GM23338 (cell line): ENCODE measurements around the gene FBXO28. TPM values are rescaled to one million over a fixed set of nuclear protein-coding genes. Genes with fewer than 3 reads are reported as not detected.

ENCODE experiments used
- ATAC-seq: fragments of 200-7000 bp; cut with Tn5 transposase; 3 replicates; pipeline ENCODE4 v1.9.1; 2020
- DNase-seq: peaks from one replicate; pipeline ENCODE4 v3.0.0-alpha.2; 2015; ENCODE audit warnings: low spot score
- H2AFZ ChIP-seq: fragments of 200-600 bp; sonication (generic); 2 replicates; pipeline ENCODE4 v1.8.0; 2016; ENCODE audit warnings: antibody characterized with exemption, mild to moderate bottlenecking, moderate library complexity
- H3F3A ChIP-seq: fragments of 200-600 bp; sonication (generic); replicated peaks from 2 replicates; pipeline ENCODE4 v1.8.0; 2017; ENCODE audit warnings: antibody characterized with exemption, mixed run types, low read depth
- H3K27ac ChIP-seq: fragments of 200-600 bp; sonication (generic); 2 replicates; pipeline ENCODE4 v1.6.1; 2016; ENCODE audit warnings: low read depth
- H3K27me3 ChIP-seq: fragments of 200-600 bp; sonication (generic); 2 replicates; pipeline ENCODE4 v1.8.0; 2016; ENCODE audit warnings: mild to moderate bottlenecking, mixed run types, moderate library complexity; ENCODE audit not compliant: insufficient read depth
- H3K36me3 ChIP-seq: fragments of 200-600 bp; sonication (generic); 2 replicates; pipeline ENCODE4 v1.8.0; 2016; ENCODE audit warnings: mild to moderate bottlenecking; ENCODE audit not compliant: insufficient read depth
- H3K4me1 ChIP-seq: fragments of 200-600 bp; sonication (generic); 2 replicates; pipeline ENCODE4 v1.8.0; 2016; ENCODE audit warnings: mild to moderate bottlenecking, moderate library complexity; ENCODE audit not compliant: insufficient read depth
- H3K4me2 ChIP-seq: fragments of 200-600 bp; sonication (generic); 2 replicates; pipeline ENCODE4 v1.7.1; 2017; ENCODE audit warnings: mixed run types
- H3K4me3 ChIP-seq: fragments of 200-600 bp; sonication (generic); 2 replicates; pipeline ENCODE4 v1.6.1; 2016; ENCODE audit warnings: mixed run types
- H3K79me2 ChIP-seq: fragments of 200-600 bp; sonication (generic); replicated peaks from 2 replicates; pipeline ENCODE4 v1.8.0; 2017; ENCODE audit warnings: mild to moderate bottlenecking; ENCODE audit not compliant: insufficient read depth
- H3K9me2 ChIP-seq: fragments of 200-600 bp; sonication (generic); 2 replicates; pipeline ENCODE4 v1.8.0; 2017; ENCODE audit not compliant: insufficient read depth
- H4K20me1 ChIP-seq: fragments of 200-600 bp; sonication (generic); replicated peaks from 2 replicates; pipeline ENCODE4 v1.8.0; 2017; ENCODE audit warnings: mild to moderate bottlenecking; ENCODE audit not compliant: insufficient read depth
- H3K27ac Mint-ChIP-seq: 2 replicates; pipeline ENCODE4 v1.8.0; 2020; ENCODE audit warnings: inconsistent platforms, mild to moderate bottlenecking, moderate library complexity, mixed read lengths
- H3K27me3 Mint-ChIP-seq: 3 replicates; pipeline ENCODE4 v1.8.0; 2022; ENCODE audit warnings: low read depth, mild to moderate bottlenecking, moderate library complexity, mixed read lengths, inconsistent platforms; ENCODE audit not compliant: insufficient read depth, poor library complexity
- H3K36me3 Mint-ChIP-seq: 3 replicates; pipeline ENCODE4 v1.8.0; 2021; ENCODE audit warnings: low read depth, mild to moderate bottlenecking, inconsistent platforms, moderate library complexity, mixed read lengths
- H3K4me1 Mint-ChIP-seq: 3 replicates; pipeline ENCODE4 v1.8.0; 2020; ENCODE audit warnings: mild to moderate bottlenecking, inconsistent platforms, mixed read lengths
- H3K4me3 Mint-ChIP-seq: 3 replicates; pipeline ENCODE4 v1.8.0; 2021; ENCODE audit warnings: moderate library complexity, mild to moderate bottlenecking, inconsistent platforms, mixed read lengths
- H3K9me3 Mint-ChIP-seq: 3 replicates; pipeline ENCODE4 v1.8.0; 2020; ENCODE audit warnings: moderate library complexity, mild to moderate bottlenecking, inconsistent platforms, mixed read lengths
- CTCF ChIP-seq, 2 experiments: fragments of 200-600 bp in 1 of 2; sonication (generic) in 1 of 2; conservative IDR thresholded peaks; 2 replicates each; pipeline versions ENCODE4 v1.5.1 to v1.6.1; 2016 to 2017; ENCODE audit warnings: antibody characterized with exemption in 2 of 2, low read depth in 2 of 2, mild to moderate bottlenecking in 2 of 2, moderate library complexity in 1 of 2
- ETS1 ChIP-seq: IDR thresholded peaks from 2 replicates; pipeline ENCODE4 v1.6.1; 2016; ENCODE audit warnings: antibody characterized with exemption
- JUNB ChIP-seq: IDR thresholded peaks from one replicate; pipeline ENCODE4 v1.6.1; 2016; ENCODE audit warnings: antibody characterized with exemption; ENCODE audit not compliant: unreplicated experiment
- NANOG ChIP-seq: IDR thresholded peaks from 2 replicates; pipeline ENCODE4 v1.6.1; 2016; ENCODE audit warnings: antibody characterized with exemption, borderline replicate concordance
- REST ChIP-seq: IDR thresholded peaks from one replicate; pipeline ENCODE4 v1.6.1; 2018; ENCODE audit warnings: antibody characterized with exemption; ENCODE audit not compliant: unreplicated experiment
- STAT1 ChIP-seq: IDR thresholded peaks from one replicate; pipeline ENCODE4 v1.6.1; 2016; ENCODE audit warnings: antibody characterized with exemption; ENCODE audit not compliant: unreplicated experiment
- ZNF462 ChIP-seq: fragments of 250-450 bp; sonication (Bioruptor Pico); IDR thresholded peaks from 2 replicates; pipeline ENCODE4 v1.5.0; 2020; ENCODE audit warnings: mild to moderate bottlenecking, moderate library complexity
- polyA plus RNA-seq: library from polyadenylated mRNA; unstranded; fragments of >200 nt; fragmentation: Nextera tagmentation; extraction: Ambion mirVana; gene quantifications from 2 replicates; pipeline ENCODE4 v1.2.1, GENCODE V29; 2016
- total RNA-seq: library from RNA; depleted of rRNA; stranded (reverse); fragments of >200 nt; shearing (Covaris generic); gene quantifications from 2 replicates; pipeline ENCODE4 v1.2.3, GENCODE V29; 2014

Gene FBXO28
- total and polyA plus RNA-seq, 2 experiments from 2014 or later, result 16.9 to 45.2 TPM

GRCh38 chr1:224085421-224086108 is 28.3 kb upstream of the FBXO28 start:
- Mint-ChIP-seq H3K36me3 (no peaks in the 10 kb centered on the region), H3K4me3 (no peak overlapping the region), H3K27me3 (peaks cover 4% of the 10 kb centered on the region), H3K9me3 (no peaks in the 10 kb centered on the region), H3K4me1 (peaks cover 10% of the 10 kb centered on the region), H3K27ac (no peak overlapping the region)
- H3K36me3 ChIP-seq, result no peaks in the 10 kb centered on the region
- no peak overlapping the region for H2AFZ ChIP-seq
- H3F3A ChIP-seq, result no peaks in the 10 kb centered on the region
- H4K20me1 ChIP-seq, result no peaks in the 10 kb centered on the region
- peaks cover 9% of the 10 kb centered on the region; the same call in 1 of the 2 replicates for H3K4me1 ChIP-seq
- ATAC-seq (no peak), DNase-seq (no peak)
- H3K79me2 ChIP-seq, result no peaks in the 10 kb centered on the region
- H3K4me3 ChIP-seq, result no peak overlapping the region
- TF ChIP-seq JUNB (no peak), ETS1 (no peak)
- H3K27me3 ChIP-seq, result no peaks in the 10 kb centered on the region
- no peaks in the 10 kb centered on the region for H3K9me2 ChIP-seq
- H3K27ac ChIP-seq, result no peak overlapping the region
- H3K4me2 ChIP-seq, result no peak overlapping the region

GRCh38 chr1:224087286-224087794 is 26.6 kb upstream of the FBXO28 start:
- H3K36me3 Mint-ChIP-seq, result no peaks in the 10 kb centered on the region
- H3K27ac ChIP-seq, result no peak overlapping the region
- H3K36me3 ChIP-seq, result no peaks in the 10 kb centered on the region
- H3K4me3 Mint-ChIP-seq, result no peak overlapping the region
- H3K9me2 ChIP-seq, result no peaks in the 10 kb centered on the region; the same call in 1 of the 2 replicates
- H3K4me1 ChIP-seq, result peaks cover 5% of the 10 kb centered on the region; the same call in 1 of the 2 replicates
- H3K9me3 Mint-ChIP-seq, result no peaks in the 10 kb centered on the region; the same call in 2 of the 3 replicates
- H2AFZ ChIP-seq, result no peak overlapping the region; the same call in 1 of the 2 replicates
- no peaks in the 10 kb centered on the region for H3K79me2 ChIP-seq
- TF ChIP-seq REST (no peak), STAT1 (no peak), ZNF462 (CRISPR knock-in tag) (no peak), CTCF (conservative IDR thresholded peaks at IDR 0.05; ENCODE audit: low read depth in 2 of 2) (no peak), JUNB (no peak), NANOG (no peak)
- ATAC-seq, result no peak
- no peak overlapping the region for H3K4me3 ChIP-seq
- H3K27me3 Mint-ChIP-seq, result peaks cover 4% of the 10 kb centered on the region
- peaks cover 5% of the 10 kb centered on the region for H3K4me1 Mint-ChIP-seq
- H3K4me2 ChIP-seq, result no peak overlapping the region
- H4K20me1 ChIP-seq, result no peaks in the 10 kb centered on the region
- no peaks in the 10 kb centered on the region for H3F3A ChIP-seq
- DNase-seq, result no peak
- no peaks in the 10 kb centered on the region for H3K27me3 ChIP-seq
- no peak overlapping the region for H3K27ac Mint-ChIP-seq
